Activated naive CD4-positive, alpha-beta T cell treated with anti-CD3 and anti-CD28 coated beads, Interleukin-2, amount 50 U/mL, for 24 hours (primary cell): ENCODE results near the gene PCDHGA11.
A peak's percentile ranks its signal among the peaks of the same experiment; 100 is the strongest.
"Not testable (repeated sequence)": the region's sequence is repeated elsewhere in the genome, so short reads cannot be mapped to it uniquely, and the experiment has no call there.

Source experiments
- H3K27ac Mint-ChIP-seq: one replicate; pipeline ENCODE4 v1.8.0; 2021; ENCODE audit warnings: mild to moderate bottlenecking, mixed read lengths
- H3K27me3 Mint-ChIP-seq: one replicate; pipeline ENCODE4 v1.8.0; 2021; ENCODE audit warnings: mixed read lengths
- H3K36me3 Mint-ChIP-seq: one replicate; pipeline ENCODE4 v1.8.0; 2021; ENCODE audit warnings: mixed read lengths
- H3K4me1 Mint-ChIP-seq: one replicate; pipeline ENCODE4 v1.8.0; 2021; ENCODE audit warnings: mixed read lengths
- H3K4me3 Mint-ChIP-seq: one replicate; pipeline ENCODE4 v1.8.0; 2021; ENCODE audit warnings: mild to moderate bottlenecking, mixed read lengths
- H3K9me3 Mint-ChIP-seq: one replicate; pipeline ENCODE4 v1.8.0; 2021; ENCODE audit warnings: mixed read lengths

The PCDHGA11 gene

GRCh38 chr5:141413540-141414069, 7.2 kb upstream of the PCDHGA11 start:
- peak overlapping the region; percentile 33 for H3K27ac Mint-ChIP-seq
- H3K9me3 Mint-ChIP-seq, result peaks cover 21% of the 10 kb centered on the region
- H3K36me3 Mint-ChIP-seq, result peaks cover 25% of the 10 kb centered on the region
- peak overlapping the region; percentile 90 for H3K4me3 Mint-ChIP-seq
- peaks cover 18% of the 10 kb centered on the region for H3K4me1 Mint-ChIP-seq
- H3K27me3 Mint-ChIP-seq, result peaks cover 56% of the 10 kb centered on the region

GRCh38 chr5:141414548-141415274, 6.1 kb upstream of the PCDHGA11 start:
- peaks cover 52% of the 10 kb centered on the region for H3K27me3 Mint-ChIP-seq
- H3K4me3 Mint-ChIP-seq, result peak overlapping the region; percentile 9
- peaks cover 18% of the 10 kb centered on the region for H3K9me3 Mint-ChIP-seq
- peak overlapping the region; percentile 25 for H3K27ac Mint-ChIP-seq
- peaks cover 24% of the 10 kb centered on the region for H3K36me3 Mint-ChIP-seq
- peaks cover 18% of the 10 kb centered on the region for H3K4me1 Mint-ChIP-seq

GRCh38 chr5:141415275-141415618, 5.6 kb upstream of the PCDHGA11 start:
- peaks cover 25% of the 10 kb centered on the region for H3K36me3 Mint-ChIP-seq
- H3K4me3 Mint-ChIP-seq, result peak overlapping the region; percentile 44
- peaks cover 15% of the 10 kb centered on the region for H3K9me3 Mint-ChIP-seq
- H3K27me3 Mint-ChIP-seq, result peaks cover 52% of the 10 kb centered on the region
- H3K27ac Mint-ChIP-seq, result not testable (repeated sequence)
- peaks cover 17% of the 10 kb centered on the region for H3K4me1 Mint-ChIP-seq

DNA sequence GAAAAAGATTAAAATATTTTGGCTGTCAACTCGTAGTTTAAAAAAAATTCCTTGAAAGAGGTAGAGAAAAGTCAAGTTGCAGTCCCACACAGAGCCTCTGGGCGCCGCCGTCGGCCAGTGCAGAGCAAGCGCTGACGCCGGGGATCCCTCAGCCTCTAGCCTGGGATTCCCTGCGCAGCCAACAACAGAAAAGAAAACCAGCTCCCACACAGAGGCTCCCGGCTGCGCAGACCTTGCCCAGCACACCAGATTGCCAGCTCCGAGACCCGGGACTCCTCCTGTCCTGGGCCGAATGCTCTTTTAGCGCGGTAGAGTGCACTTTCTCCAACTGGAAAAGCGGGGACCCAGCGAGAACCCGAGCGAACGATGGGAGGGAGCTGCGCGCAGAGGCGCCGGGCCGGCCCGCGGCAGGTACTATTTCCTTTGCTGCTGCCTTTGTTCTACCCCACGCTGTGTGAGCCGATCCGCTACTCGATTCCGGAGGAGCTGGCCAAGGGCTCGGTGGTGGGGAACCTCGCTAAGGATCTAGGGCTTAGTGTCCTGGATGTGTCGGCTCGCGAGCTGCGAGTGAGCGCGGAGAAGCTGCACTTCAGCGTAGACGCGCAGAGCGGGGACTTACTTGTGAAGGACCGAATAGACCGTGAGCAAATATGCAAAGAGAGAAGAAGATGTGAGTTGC, 3.2 kb upstream of the PCDHGA11 start, which contains the start of gene PCDHGB7:
Gene PCDHGB7, plus strand, starts transcription at position 184 of the 679 bp plus-strand sequence. Its CDS starts 183 bp downstream, at position 367.
- H3K27me3 Mint-ChIP-seq, result peaks cover 60% of the 10 kb centered on the region
- peaks cover 15% of the 10 kb centered on the region for H3K4me1 Mint-ChIP-seq
- peak within 1 kb of the TSS; percentile 41 for H3K27ac Mint-ChIP-seq

GRCh38 chr5:141419074-141419880, 1.6 kb upstream of the PCDHGA11 start:
- peaks cover 28% of the 10 kb centered on the region for H3K36me3 Mint-ChIP-seq
- peaks cover 3% of the 10 kb centered on the region for H3K4me1 Mint-ChIP-seq
- H3K27ac Mint-ChIP-seq, result peak overlapping the region; percentile 38
- H3K9me3 Mint-ChIP-seq, result peaks cover 25% of the 10 kb centered on the region
- H3K27me3 Mint-ChIP-seq, result peaks cover 58% of the 10 kb centered on the region
- peak overlapping the region; percentile 12 for H3K4me3 Mint-ChIP-seq

More for the DNA sequence above, 3.2 kb upstream of the PCDHGA11 start, which contains the start of gene PCDHGB7:
- H3K36me3 Mint-ChIP-seq, result peaks cover 31% of the 10 kb centered on the region
- peaks cover 20% of the 10 kb centered on the region for H3K9me3 Mint-ChIP-seq
- H3K4me3 Mint-ChIP-seq, result peak within 1 kb of the TSS; percentile 44

DNA sequence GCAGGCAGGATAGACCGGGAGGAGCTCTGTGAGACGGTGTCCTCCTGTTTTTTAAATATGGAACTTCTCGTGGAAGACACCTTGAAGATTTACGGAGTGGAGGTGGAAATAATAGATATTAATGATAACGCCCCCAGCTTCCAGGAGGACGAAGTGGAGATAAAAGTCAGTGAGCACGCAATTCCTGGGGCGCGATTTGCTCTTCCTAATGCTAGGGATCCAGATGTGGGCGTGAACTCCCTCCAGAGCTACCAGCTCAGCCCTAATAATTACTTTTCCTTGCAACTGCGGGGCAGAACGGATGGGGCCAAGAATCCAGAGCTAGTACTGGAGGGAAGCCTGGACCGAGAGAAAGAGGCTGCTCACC, 621 bp downstream of the PCDHGA11 start:
- Mint-ChIP-seq H3K27me3 (peaks cover 60% of the 10 kb centered on the region), H3K9me3 (peaks cover 26% of the 10 kb centered on the region), H3K4me1 (no peaks in the 10 kb centered on the region), H3K36me3 (peaks cover 27% of the 10 kb centered on the region), H3K4me3 (peak overlapping the region; percentile 70), H3K27ac (peak overlapping the region; percentile 17)

- Mint-ChIP-seq H3K4me3 (no peak overlapping the region), H3K4me1 (no peaks in the 10 kb centered on the region)
Measured at GRCh38 chr5:141422742-141423291, 2.0 kb downstream of the PCDHGA11 start.

DNA sequence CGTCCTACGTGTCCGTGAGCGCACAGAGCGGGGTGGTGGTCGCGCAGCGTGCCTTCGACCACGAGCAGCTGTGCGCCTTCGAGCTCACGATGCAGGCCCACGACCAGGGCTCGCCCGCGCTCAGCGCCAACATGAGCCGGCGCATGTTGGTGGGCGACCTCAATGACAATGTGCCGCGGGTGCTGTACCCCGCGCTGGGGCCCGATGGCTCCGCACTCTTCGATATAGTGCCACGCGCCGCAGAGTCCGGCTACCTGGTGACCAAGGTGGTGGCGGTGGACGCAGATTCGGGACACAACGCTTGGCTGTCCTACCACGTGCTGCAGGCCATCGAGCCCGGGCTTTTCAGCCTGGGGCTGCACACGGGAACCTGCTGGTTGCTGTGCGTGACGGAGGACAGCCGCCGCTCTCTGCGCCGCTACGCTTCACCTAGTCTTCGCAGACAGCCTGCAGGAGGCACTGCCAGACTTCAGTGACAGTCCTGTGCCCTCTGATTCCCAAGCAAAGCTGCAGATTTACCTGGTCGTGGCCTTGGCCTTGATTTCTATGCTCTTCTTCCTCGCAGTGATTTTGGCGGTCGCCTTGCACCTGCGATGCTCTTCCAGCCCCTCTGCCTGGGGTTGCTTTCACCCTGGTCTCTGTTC, 7.1 kb downstream of the PCDHGA11 start:
- Mint-ChIP-seq H3K9me3 (peaks cover 32% of the 10 kb centered on the region), H3K36me3 (peaks cover 18% of the 10 kb centered on the region), H3K4me1 (peaks cover 16% of the 10 kb centered on the region), H3K27ac (no peak overlapping the region), H3K27me3 (peaks cover 56% of the 10 kb centered on the region), H3K4me3 (no peak overlapping the region)

More at GRCh38 chr5:141422742-141423291, 2.0 kb downstream of the PCDHGA11 start:
- peaks cover 28% of the 10 kb centered on the region for H3K9me3 Mint-ChIP-seq
- no peak overlapping the region for H3K27ac Mint-ChIP-seq
- H3K27me3 Mint-ChIP-seq, result peaks cover 62% of the 10 kb centered on the region
- peaks cover 25% of the 10 kb centered on the region for H3K36me3 Mint-ChIP-seq

DNA sequence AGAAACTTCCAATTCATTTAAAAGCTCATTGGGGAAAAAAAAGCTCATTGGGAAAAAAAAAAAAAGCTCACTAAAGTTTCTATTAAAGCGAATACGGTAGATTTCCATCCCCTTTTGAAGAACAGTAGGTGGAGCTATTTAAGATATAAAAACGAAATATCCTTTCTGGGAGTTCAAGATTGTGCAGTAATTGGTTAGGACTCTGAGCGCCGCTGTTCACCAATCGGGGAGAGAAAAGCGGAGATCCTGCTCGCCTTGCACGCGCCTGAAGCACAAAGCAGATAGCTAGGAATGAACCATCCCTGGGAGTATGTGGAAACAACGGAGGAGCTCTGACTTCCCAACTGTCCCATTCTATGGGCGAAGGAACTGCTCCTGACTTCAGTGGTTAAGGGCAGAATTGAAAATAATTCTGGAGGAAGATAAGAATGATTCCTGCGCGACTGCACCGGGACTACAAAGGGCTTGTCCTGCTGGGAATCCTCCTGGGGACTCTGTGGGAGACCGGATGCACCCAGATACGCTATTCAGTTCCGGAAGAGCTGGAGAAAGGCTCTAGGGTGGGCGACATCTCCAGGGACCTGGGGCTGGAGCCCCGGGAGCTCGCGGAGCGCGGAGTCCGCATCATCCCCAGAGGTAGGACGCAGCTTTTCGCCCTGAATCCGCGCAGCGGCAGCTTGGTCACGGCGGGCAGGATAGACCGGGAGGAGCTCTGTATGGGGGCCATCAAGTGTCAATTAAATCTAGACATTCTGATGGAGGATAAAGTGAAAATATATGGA, 9.7 kb downstream of the PCDHGA11 start, which contains the start of gene PCDHGA12:
Gene PCDHGA12, plus strand, starts transcription at position 176 of the 782 bp plus-strand sequence. Its CDS starts 253 bp downstream, at position 429.
- peaks cover 22% of the 10 kb centered on the region for H3K36me3 Mint-ChIP-seq

DNA sequence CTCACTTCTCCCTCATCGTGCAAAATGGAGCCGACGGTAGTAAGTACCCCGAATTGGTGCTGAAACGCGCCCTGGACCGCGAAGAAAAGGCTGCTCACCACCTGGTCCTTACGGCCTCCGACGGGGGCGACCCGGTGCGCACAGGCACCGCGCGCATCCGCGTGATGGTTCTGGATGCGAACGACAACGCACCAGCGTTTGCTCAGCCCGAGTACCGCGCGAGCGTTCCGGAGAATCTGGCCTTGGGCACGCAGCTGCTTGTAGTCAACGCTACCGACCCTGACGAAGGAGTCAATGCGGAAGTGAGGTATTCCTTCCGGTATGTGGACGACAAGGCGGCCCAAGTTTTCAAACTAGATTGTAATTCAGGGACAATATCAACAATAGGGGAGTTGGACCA, 10.4 kb downstream of the PCDHGA11 start:
- peaks cover 22% of the 10 kb centered on the region for H3K36me3 Mint-ChIP-seq
- peaks cover 41% of the 10 kb centered on the region for H3K9me3 Mint-ChIP-seq
- peaks cover 52% of the 10 kb centered on the region for H3K27me3 Mint-ChIP-seq
- H3K27ac Mint-ChIP-seq, result no peak overlapping the region
- peaks cover 16% of the 10 kb centered on the region for H3K4me1 Mint-ChIP-seq
- H3K4me3 Mint-ChIP-seq, result peak overlapping the region; percentile 2

More for the DNA sequence above, 9.7 kb downstream of the PCDHGA11 start, which contains the start of gene PCDHGA12:
- peaks cover 16% of the 10 kb centered on the region for H3K4me1 Mint-ChIP-seq
- H3K9me3 Mint-ChIP-seq, result peaks cover 40% of the 10 kb centered on the region
- H3K27me3 Mint-ChIP-seq, result peaks cover 55% of the 10 kb centered on the region
- peak within 1 kb of the TSS; percentile 30 for H3K27ac Mint-ChIP-seq
- H3K4me3 Mint-ChIP-seq, result peak within 1 kb of the TSS; percentile 84

DNA sequence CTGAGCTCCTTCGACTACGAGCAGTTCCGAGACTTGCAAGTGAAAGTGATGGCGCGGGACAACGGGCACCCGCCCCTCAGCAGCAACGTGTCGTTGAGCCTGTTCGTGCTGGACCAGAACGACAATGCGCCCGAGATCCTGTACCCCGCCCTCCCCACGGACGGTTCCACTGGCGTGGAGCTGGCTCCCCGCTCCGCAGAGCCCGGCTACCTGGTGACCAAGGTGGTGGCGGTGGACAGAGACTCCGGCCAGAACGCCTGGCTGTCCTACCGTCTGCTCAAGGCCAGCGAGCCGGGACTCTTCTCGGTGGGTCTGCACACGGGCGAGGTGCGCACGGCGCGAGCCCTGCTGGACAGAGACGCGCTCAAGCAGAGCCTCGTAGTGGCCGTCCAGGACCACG, 11.5 kb downstream of the PCDHGA11 start:
- Mint-ChIP-seq H3K9me3 (peaks cover 37% of the 10 kb centered on the region), H3K4me3 (peak overlapping the region; percentile 30), H3K4me1 (peaks cover 16% of the 10 kb centered on the region), H3K27me3 (peaks cover 48% of the 10 kb centered on the region), H3K36me3 (peaks cover 22% of the 10 kb centered on the region)
- H3K27ac Mint-ChIP-seq, result not testable (repeated sequence)

- H3K27me3 Mint-ChIP-seq, result peaks cover 48% of the 10 kb centered on the region
- H3K27ac Mint-ChIP-seq, result peak overlapping the region; percentile 46
- not testable (repeated sequence) for H3K4me3 Mint-ChIP-seq
- peaks cover 37% of the 10 kb centered on the region for H3K9me3 Mint-ChIP-seq
- H3K36me3 Mint-ChIP-seq, result peaks cover 22% of the 10 kb centered on the region
- peaks cover 16% of the 10 kb centered on the region for H3K4me1 Mint-ChIP-seq
Measured at GRCh38 chr5:141432726-141433125, 11.9 kb downstream of the PCDHGA11 start.

- H3K27me3 Mint-ChIP-seq, result peaks cover 44% of the 10 kb centered on the region
- H3K27ac Mint-ChIP-seq, result no peak overlapping the region
- peaks cover 20% of the 10 kb centered on the region for H3K36me3 Mint-ChIP-seq
- H3K4me1 Mint-ChIP-seq, result peaks cover 16% of the 10 kb centered on the region
- peaks cover 31% of the 10 kb centered on the region for H3K9me3 Mint-ChIP-seq
- H3K4me3 Mint-ChIP-seq, result no peak overlapping the region
Measured at GRCh38 chr5:141434006-141434405, 13.2 kb downstream of the PCDHGA11 start.

GRCh38 chr5:141437221-141437620, 16.4 kb downstream of the PCDHGA11 start:
- no peak overlapping the region for H3K4me3 Mint-ChIP-seq
- peaks cover 9% of the 10 kb centered on the region for H3K36me3 Mint-ChIP-seq
- peaks cover 17% of the 10 kb centered on the region for H3K9me3 Mint-ChIP-seq
- no peaks in the 10 kb centered on the region for H3K4me1 Mint-ChIP-seq
- peaks cover 26% of the 10 kb centered on the region for H3K27me3 Mint-ChIP-seq
- H3K27ac Mint-ChIP-seq, result no peak overlapping the region
